ENCODE data around the gene FRAS1. TPM values are rescaled to one million over a fixed set of nuclear protein-coding genes. Genes with fewer than 3 reads are reported as not detected.

The FRAS1 gene
- total RNA-seq, 4 donors from 2014 or later: 3.2 to 4.1 (median 3.4) TPM

- TF ChIP-seq, protein P1, sequence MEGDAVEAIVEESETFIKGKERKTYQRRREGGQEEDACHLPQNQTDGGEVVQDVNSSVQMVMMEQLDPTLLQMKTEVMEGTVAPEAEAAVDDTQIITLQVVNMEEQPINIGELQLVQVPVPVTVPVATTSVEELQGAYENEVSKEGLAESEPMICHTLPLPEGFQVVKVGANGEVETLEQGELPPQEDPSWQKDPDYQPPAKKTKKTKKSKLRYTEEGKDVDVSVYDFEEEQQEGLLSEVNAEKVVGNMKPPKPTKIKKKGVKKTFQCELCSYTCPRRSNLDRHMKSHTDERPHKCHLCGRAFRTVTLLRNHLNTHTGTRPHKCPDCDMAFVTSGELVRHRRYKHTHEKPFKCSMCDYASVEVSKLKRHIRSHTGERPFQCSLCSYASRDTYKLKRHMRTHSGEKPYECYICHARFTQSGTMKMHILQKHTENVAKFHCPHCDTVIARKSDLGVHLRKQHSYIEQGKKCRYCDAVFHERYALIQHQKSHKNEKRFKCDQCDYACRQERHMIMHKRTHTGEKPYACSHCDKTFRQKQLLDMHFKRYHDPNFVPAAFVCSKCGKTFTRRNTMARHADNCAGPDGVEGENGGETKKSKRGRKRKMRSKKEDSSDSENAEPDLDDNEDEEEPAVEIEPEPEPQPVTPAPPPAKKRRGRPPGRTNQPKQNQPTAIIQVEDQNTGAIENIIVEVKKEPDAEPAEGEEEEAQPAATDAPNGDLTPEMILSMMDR (IDR thresholded peaks at IDR 0.05): no peak
- no peak for TF ChIP-seq POLR2A (IDR thresholded peaks at IDR 0.05)
- Histone ChIP-seq H3K27ac (no peak overlapping the region), H3K27me3 (no peaks in the 10 kb centered on the region), H3K4me1 (peaks cover 0 to 23% (median 11%) of the 10 kb centered on the region in 4 donors), H3K36me3 (no peaks in the 10 kb centered on the region), H3K4me3 (no peak overlapping the region), H3K9me3 (no peaks in the 10 kb centered on the region)
- DNase-seq: no peak
Observed at GRCh38 chr4:78059938-78060337, 2.8 kb downstream of the FRAS1 start.

- H3K27ac ChIP-seq: no peak overlapping the region
- DNase-seq: no peak
- no peak overlapping the region for H3K4me3 ChIP-seq
- no peaks in the 10 kb centered on the region for H3K27me3 ChIP-seq
- no peaks in the 10 kb centered on the region for H3K36me3 ChIP-seq
- no peaks in the 10 kb centered on the region for H3K9me3 ChIP-seq
- TF ChIP-seq, protein P1 (IDR thresholded peaks at IDR 0.05): no peak
- TF ChIP-seq POLR2A (IDR thresholded peaks at IDR 0.05): no peak
- peaks cover 0 to 12% (median 6%) of the 10 kb centered on the region in 4 donors for H3K4me1 ChIP-seq
Observed at GRCh38 chr4:78061939-78062570, 4.9 kb downstream of the FRAS1 start.

DNA sequence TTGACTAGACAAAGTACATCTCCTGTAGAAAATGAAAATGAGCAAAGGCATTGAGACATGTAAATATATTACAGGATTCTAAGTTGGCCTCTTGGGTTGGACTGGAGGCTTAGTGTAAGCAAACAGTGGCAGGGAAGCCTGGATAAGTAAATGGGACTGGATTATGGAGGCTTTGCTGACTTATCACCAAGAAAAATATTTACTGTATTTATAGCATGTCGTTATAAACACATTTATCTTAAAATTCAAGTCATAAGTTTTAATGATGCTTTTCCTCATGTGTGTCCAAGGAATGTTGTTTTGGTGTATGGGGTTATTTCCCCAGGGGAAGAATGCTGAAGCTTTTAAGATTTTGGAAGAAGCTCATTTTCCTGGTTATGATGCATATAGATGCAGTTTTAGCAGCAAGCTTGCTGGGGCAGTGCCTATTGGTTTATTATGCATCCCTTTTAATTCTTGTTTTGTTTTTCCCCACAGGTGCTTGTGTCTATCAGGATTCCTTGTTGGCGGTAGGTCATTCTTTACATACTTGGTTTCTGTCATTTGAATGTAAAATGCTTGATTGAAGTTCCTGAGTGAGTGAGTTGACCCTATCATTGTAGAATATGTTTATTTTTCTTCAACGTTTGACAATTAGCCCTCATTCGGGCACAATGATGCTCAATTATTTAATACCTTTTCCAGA, 8.5 kb downstream of the FRAS1 start:
- no peak overlapping the region for H3K4me3 ChIP-seq
- no peak for DNase-seq
- TF ChIP-seq POLR2A (IDR thresholded peaks at IDR 0.05): no peak
- TF ChIP-seq, protein P1 (IDR thresholded peaks at IDR 0.05): no peak

GRCh38 chr4:78068481-78068880, 11.4 kb downstream of the FRAS1 start:
- Histone ChIP-seq H3K4me3 (no peak overlapping the region), H3K9me3 (no peaks in the 10 kb centered on the region), H3K27ac (no peak overlapping the region), H3K36me3 (no peaks in the 10 kb centered on the region), H3K4me1 (no peaks in the 10 kb centered on the region), H3K27me3 (no peaks in the 10 kb centered on the region)
- DNase-seq: no peak
- TF ChIP-seq POLR2A (IDR thresholded peaks at IDR 0.05): no peak
- TF ChIP-seq, protein P1 (IDR thresholded peaks at IDR 0.05): no peak

More for the DNA sequence above, 8.5 kb downstream of the FRAS1 start:
- Histone ChIP-seq H3K36me3 (no peaks in the 10 kb centered on the region), H3K27me3 (no peaks in the 10 kb centered on the region), H3K27ac (no peak overlapping the region), H3K4me1 (no peaks in the 10 kb centered on the region), H3K9me3 (no peaks in the 10 kb centered on the region)

GRCh38 chr4:78069319-78069718, 12.2 kb downstream of the FRAS1 start:
- no peaks in the 10 kb centered on the region for H3K4me1 ChIP-seq
- H3K9me3 ChIP-seq: no peaks in the 10 kb centered on the region
- no peaks in the 10 kb centered on the region for H3K36me3 ChIP-seq
- no peak for DNase-seq
- TF ChIP-seq, protein P1 (IDR thresholded peaks at IDR 0.05): no peak
- TF ChIP-seq POLR2A (IDR thresholded peaks at IDR 0.05): no peak
- H3K27ac ChIP-seq: no peak overlapping the region
- H3K4me3 ChIP-seq: no peak overlapping the region
- H3K27me3 ChIP-seq: no peaks in the 10 kb centered on the region

Data from Peyer's patch (tissue), 4 donors.